ENCODE results near the gene CLEC1B. TPM values are rescaled to one million over a fixed set of nuclear protein-coding genes. Genes with fewer than 3 reads are reported as not detected.

The CLEC1B gene
- total RNA-seq, 1 experiment from 2014 or later = not detected

DNA sequence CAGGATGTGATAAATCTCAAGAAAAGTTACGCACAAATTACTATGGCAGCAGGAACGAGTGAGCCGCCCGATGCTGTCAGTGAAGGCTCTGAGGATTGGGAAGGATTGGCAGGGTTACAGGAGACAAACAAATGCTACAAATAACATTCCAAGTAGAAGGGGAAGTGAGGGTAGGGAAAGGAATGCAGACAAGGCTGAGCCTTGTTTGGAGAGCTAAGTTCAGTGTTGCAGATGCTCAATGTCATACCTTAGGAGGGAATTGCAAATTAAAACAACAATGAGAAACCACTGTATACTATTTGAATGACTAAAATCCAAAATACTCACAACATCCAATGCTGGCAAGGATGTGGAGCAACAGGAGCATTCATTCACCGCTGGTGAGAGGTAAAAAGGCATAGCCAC lies 32.9 kb upstream of the CLEC1B start:
- Histone ChIP-seq H3K9me3 (ENCODE audit: control insufficient read depth in 1 of 2, insufficient read depth in 1 of 2, low read depth in 1 of 2, low read length in 2 of 2) (no peaks in the 10 kb centered on the region), H3K27me3 (ENCODE audit: insufficient read depth, low read length) (no peaks in the 10 kb centered on the region), H3K36me3 (ENCODE audit: control insufficient read depth in 1 of 2, insufficient read depth in 2 of 2, low read length in 2 of 2) (no peaks in the 10 kb centered on the region), H3K9ac (ENCODE audit: low read length) (no peak overlapping the region), H3K9me2 (ENCODE audit: insufficient read depth) (no peaks in the 10 kb centered on the region), H3K4me2 (ENCODE audit: low read length) (no peak overlapping the region), H3K79me2 (ENCODE audit: insufficient read depth, low read length) (no peaks in the 10 kb centered on the region), H2AFZ (ENCODE audit: low read depth, low read length, poor library complexity, severe bottlenecking) (no peak overlapping the region), H3K4me3 (replicated peaks in 1 of 2; ENCODE audit: low read depth in 1 of 2, low read length in 2 of 2) (no peak overlapping the region), H3K27ac (ENCODE audit: low read depth, low read length) (no peak overlapping the region), H4K20me1 (ENCODE audit: insufficient read depth) (no peaks in the 10 kb centered on the region), H3K4me1 (ENCODE audit: control insufficient read depth in 1 of 2, insufficient read depth in 2 of 2, low read length in 2 of 2) (no peaks in the 10 kb centered on the region)
- ChIA-PET RAD21 (ENCODE audit: low non-redundant PET in 1 of 2, low total read pairs in 2 of 2, uncharacterized antibody in 2 of 2, unreplicated experiment in 2 of 2) (no interaction called here), CTCF (no interaction called here), POLR2A (no interaction called here)
- ATAC-seq = no peak
- DNase-seq (ENCODE audit: low read depth, low spot score) = no peak
- intact Hi-C loops (cut with micrococcal nuclease) = loop anchor here (2.0 to 10.0 kb wide), 2 partner anchors 531 to 733 kb away; no protein-coding TSS in a partner anchor
- BruUV-seq (replicated peaks) = no TSS peak
- TF ChIP-seq, protein P1, sequence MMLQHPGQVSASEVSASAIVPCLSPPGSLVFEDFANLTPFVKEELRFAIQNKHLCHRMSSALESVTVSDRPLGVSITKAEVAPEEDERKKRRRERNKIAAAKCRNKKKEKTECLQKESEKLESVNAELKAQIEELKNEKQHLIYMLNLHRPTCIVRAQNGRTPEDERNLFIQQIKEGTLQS (IDR thresholded peaks at IDR 0.05) = no peak
- TF ChIP-seq YY1 (IDR thresholded peaks at IDR 0.05; ENCODE audit: extremely low read depth, insufficient replicate concordance, low read depth, low read length) (no peak), FOSL1 (IDR thresholded peaks at IDR 0.05; ENCODE audit: low read depth) (no peak), ZNF274 (IDR thresholded peaks at IDR 0.05; ENCODE audit: low read depth, low read length) (no peak), TCF7L2 (IDR thresholded peaks at IDR 0.05; ENCODE audit: borderline replicate concordance, extremely low read depth, insufficient read depth, insufficient read length) (no peak), SIN3A (IDR thresholded peaks at IDR 0.05; ENCODE audit: low read depth) (no peak), EZH2 (IDR thresholded peaks at IDR 0.05) (no peak), SRF (IDR thresholded peaks at IDR 0.05; ENCODE audit: low read depth) (no peak), POLR2AphosphoS5 (IDR thresholded peaks at IDR 0.05; ENCODE audit: low read depth, low read length) (no peak), POLR2A (IDR thresholded peaks at IDR 0.05; ENCODE audit: borderline replicate concordance, extremely low read depth, insufficient read depth, insufficient read length) (no peak), SP1 (IDR thresholded peaks at IDR 0.05; ENCODE audit: low read depth) (no peak), CEBPB (IDR thresholded peaks at IDR 0.05; ENCODE audit: low read depth) (no peak)
- TF ChIP-seq, protein P2, sequence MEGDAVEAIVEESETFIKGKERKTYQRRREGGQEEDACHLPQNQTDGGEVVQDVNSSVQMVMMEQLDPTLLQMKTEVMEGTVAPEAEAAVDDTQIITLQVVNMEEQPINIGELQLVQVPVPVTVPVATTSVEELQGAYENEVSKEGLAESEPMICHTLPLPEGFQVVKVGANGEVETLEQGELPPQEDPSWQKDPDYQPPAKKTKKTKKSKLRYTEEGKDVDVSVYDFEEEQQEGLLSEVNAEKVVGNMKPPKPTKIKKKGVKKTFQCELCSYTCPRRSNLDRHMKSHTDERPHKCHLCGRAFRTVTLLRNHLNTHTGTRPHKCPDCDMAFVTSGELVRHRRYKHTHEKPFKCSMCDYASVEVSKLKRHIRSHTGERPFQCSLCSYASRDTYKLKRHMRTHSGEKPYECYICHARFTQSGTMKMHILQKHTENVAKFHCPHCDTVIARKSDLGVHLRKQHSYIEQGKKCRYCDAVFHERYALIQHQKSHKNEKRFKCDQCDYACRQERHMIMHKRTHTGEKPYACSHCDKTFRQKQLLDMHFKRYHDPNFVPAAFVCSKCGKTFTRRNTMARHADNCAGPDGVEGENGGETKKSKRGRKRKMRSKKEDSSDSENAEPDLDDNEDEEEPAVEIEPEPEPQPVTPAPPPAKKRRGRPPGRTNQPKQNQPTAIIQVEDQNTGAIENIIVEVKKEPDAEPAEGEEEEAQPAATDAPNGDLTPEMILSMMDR (IDR thresholded peaks at IDR 0.05 in 2 of 3, conservative IDR thresholded peaks at IDR 0.05 in 1 of 3; ENCODE audit: borderline replicate concordance in 1 of 3, insufficient read depth in 1 of 3, low read depth in 2 of 3, low read length in 2 of 3) = no peak

All from HCT116 (cell line).